ENCODE measurements around the gene TNFSF9. TPM values are rescaled to one million over a fixed set of nuclear protein-coding genes. Genes with fewer than 3 reads are reported as not detected.

The TNFSF9 gene
- total RNA-seq, 1 donor from 2014 or later, result 5.5 TPM

- H3K4me3 ChIP-seq (ENCODE audit: low read depth, low read length), result no peak overlapping the region
- no peak for FAIRE-seq
Measured at GRCh38 chr19:6533000-6533328, 2.1 kb downstream of the TNFSF9 start.

GRCh38 chr19:6533746-6534418 lies 3.1 kb downstream of the TNFSF9 start:
- Histone ChIP-seq H3K36me3 (ENCODE audit: control insufficient read depth, insufficient read depth, low read length) (no peaks in the 10 kb centered on the region), H3K4me3 (ENCODE audit: low read depth, low read length) (no peak overlapping the region), H3K27me3 (ENCODE audit: control insufficient read depth, insufficient read depth, low read length) (no peaks in the 10 kb centered on the region)
- no peak for TF ChIP-seq CTCF (IDR thresholded peaks at IDR 0.05; ENCODE audit: insufficient read depth, low read length, severe bottlenecking)
- no peak for DNase-seq (ENCODE audit: low read depth)
- no peak for FAIRE-seq

More at GRCh38 chr19:6533000-6533328, 2.1 kb downstream of the TNFSF9 start:
- no peak for TF ChIP-seq CTCF (IDR thresholded peaks at IDR 0.05; ENCODE audit: insufficient read depth, low read length, severe bottlenecking)
- H3K36me3 ChIP-seq (ENCODE audit: control insufficient read depth, insufficient read depth, low read length), result no peaks in the 10 kb centered on the region
- no peak for DNase-seq (ENCODE audit: low read depth)
- no peaks in the 10 kb centered on the region for H3K27me3 ChIP-seq (ENCODE audit: control insufficient read depth, insufficient read depth, low read length)

- DNase-seq (ENCODE audit: low read depth), result peak; percentile 20
- Histone ChIP-seq H3K4me3 (ENCODE audit: low read depth, low read length) (no peak overlapping the region), H3K36me3 (ENCODE audit: control insufficient read depth, insufficient read depth, low read length) (no peaks in the 10 kb centered on the region), H3K27me3 (ENCODE audit: control insufficient read depth, insufficient read depth, low read length) (no peaks in the 10 kb centered on the region)
- no peak for FAIRE-seq
- no peak for TF ChIP-seq CTCF (IDR thresholded peaks at IDR 0.05; ENCODE audit: insufficient read depth, low read length, severe bottlenecking)
Measured at GRCh38 chr19:6534451-6535093, 3.7 kb downstream of the TNFSF9 start.

GRCh38 chr19:6535558-6536137 lies 4.8 kb downstream of the TNFSF9 start:
- no peak for TF ChIP-seq CTCF (IDR thresholded peaks at IDR 0.05; ENCODE audit: insufficient read depth, low read length, severe bottlenecking)
- FAIRE-seq (no peak), DNase-seq (ENCODE audit: low read depth) (no peak)
- Histone ChIP-seq H3K27me3 (ENCODE audit: control insufficient read depth, insufficient read depth, low read length) (no peaks in the 10 kb centered on the region), H3K36me3 (ENCODE audit: control insufficient read depth, insufficient read depth, low read length) (no peaks in the 10 kb centered on the region), H3K4me3 (ENCODE audit: low read depth, low read length) (no peak overlapping the region)

GRCh38 chr19:6539514-6539913 lies 8.7 kb downstream of the TNFSF9 start:
- no peak for TF ChIP-seq CTCF (IDR thresholded peaks at IDR 0.05; ENCODE audit: insufficient read depth, low read length, severe bottlenecking)
- DNase-seq (ENCODE audit: low read depth), result no peak
- Histone ChIP-seq H3K4me3 (ENCODE audit: low read depth, low read length) (no peak overlapping the region), H3K27me3 (ENCODE audit: control insufficient read depth, insufficient read depth, low read length) (no peaks in the 10 kb centered on the region), H3K36me3 (ENCODE audit: control insufficient read depth, insufficient read depth, low read length) (no peaks in the 10 kb centered on the region)
- no peak for FAIRE-seq

Measured in bronchial epithelial cell (primary cell).